A549 (cell line): ENCODE results near the gene S1PR1. TPM values are rescaled to one million over a fixed set of nuclear protein-coding genes. Genes with fewer than 3 reads are reported as not detected.

Source experiments
- ATAC-seq, 2 experiments: fragments of 200-7000 bp in 1 of 2; fragments of >200 bp in 1 of 2; cut with Nextera tagmentation in 1 of 2; cut with Tn5 transposase in 1 of 2; 3 replicates each; pipeline versions ENCODE4 v1.8.0 to v1.9.1; 2018 to 2020; ENCODE audit warnings: mild to moderate bottlenecking in 1 of 2, moderate library complexity in 1 of 2
- CTCF ChIA-PET: fragments of 300-600 bp; sonication (Branson Sonifier 250); formaldehyde crosslinking; extraction: SDS; loops from one replicate; lab custom pipeline; 2021; ENCODE audit warnings: antibody characterized with exemption, inconsistent platforms; lab: Yijun Ruan, JAX
- POLR2A ChIA-PET: fragments of 350-600 bp; formaldehyde crosslinking; extraction: SDS; loops from one replicate; lab custom pipeline; 2021; ENCODE audit warnings: antibody characterized with exemption, inconsistent platforms; lab: Yijun Ruan, JAX
- DNase-seq, 2 experiments: peaks; one replicate each; pipeline versions ENCODE4 v3.0.0 to v3.0.0-alpha.2; 2011 to 2016; ENCODE audit warnings: low read depth in 1 of 2, low spot score in 1 of 2
- FAIRE-seq: peaks from 2 replicates; lab custom pipeline; 2011; peaks lifted over from hg19 to GRCh38; lab: Jason Lieb, UNC
- H3K27ac ChIP-seq, 2 experiments: fragments of >200 bp; sonication (Bioruptor Twin); formaldehyde crosslinking; 3 replicates each; pipeline ENCODE4 v1.5.1; 2016 to 2017
- H3K4me1 ChIP-seq: fragments of >200 bp; sonication (Bioruptor Twin); formaldehyde crosslinking; 3 replicates; pipeline ENCODE4 v1.6.1; 2016
- H3K4me2 ChIP-seq: fragments of >200 bp; sonication (Bioruptor Twin); formaldehyde crosslinking; 3 replicates; pipeline ENCODE4 v1.6.1; 2016
- H3K4me3 ChIP-seq: fragments of >200 bp; sonication (Bioruptor Twin); formaldehyde crosslinking; 3 replicates; pipeline ENCODE4 v1.5.1; 2016
- H3K9me3 ChIP-seq: fragments of >200 bp; sonication (Bioruptor Twin); formaldehyde crosslinking; 3 replicates; pipeline ENCODE4 v1.6.1; 2016
- CBX2 ChIP-seq: fragments of 200-600 bp; sonication (generic); IDR thresholded peaks from 2 replicates; pipeline ENCODE4 v1.6.1; 2016; ENCODE audit warnings: low read depth, mild to moderate bottlenecking, borderline replicate concordance
- CHD2 ChIP-seq: fragments of 150-350 bp; IDR thresholded peaks from 2 replicates; pipeline ENCODE4 v1.6.1; 2014; ENCODE audit warnings: low read length; ENCODE audit not compliant: partially characterized antibody
- FOXS1 ChIP-seq: fragments of 250-450 bp; sonication (Bioruptor Pico); IDR thresholded peaks from 2 replicates; pipeline ENCODE4 v1.5.0; 2020; ENCODE audit warnings: mild to moderate bottlenecking, moderate library complexity
- GATA3 ChIP-seq: IDR thresholded peaks from 2 replicates; pipeline ENCODE4 v1.6.1; 2012; ENCODE audit warnings: borderline replicate concordance
- HEYL ChIP-seq: fragments of 250-450 bp; sonication (Bioruptor Pico); IDR thresholded peaks from 2 replicates; pipeline ENCODE4 v1.8.0; 2021; ENCODE audit warnings: mild to moderate bottlenecking, moderate library complexity
- MAZ ChIP-seq: fragments of 150-350 bp; IDR thresholded peaks from 2 replicates; pipeline ENCODE4 v1.6.1; 2014; ENCODE audit warnings: antibody characterized with exemption, low read depth, low read length, borderline replicate concordance
- MYC ChIP-seq: IDR thresholded peaks from 2 replicates; pipeline ENCODE4 v1.6.1; 2012; ENCODE audit warnings: mild to moderate bottlenecking, inconsistent platforms, low read length, improper control_type of control experiment, borderline replicate concordance
- NR3C1 ChIP-seq: fragments of >200 bp; sonication (Bioruptor Twin); formaldehyde crosslinking; IDR thresholded peaks from 3 replicates; pipeline ENCODE4 v1.6.1; 2017
- RNF2 ChIP-seq: fragments of 200-600 bp; sonication (generic); IDR thresholded peaks from 2 replicates; pipeline ENCODE4 v1.6.1; 2016; ENCODE audit warnings: low read depth, mild to moderate bottlenecking, antibody characterized with exemption, moderate library complexity, borderline replicate concordance
- SMC3 ChIP-seq: fragments of >200 bp; sonication (Bioruptor Twin); formaldehyde crosslinking; IDR thresholded peaks from 3 replicates; pipeline ENCODE4 v1.6.1; 2018; ENCODE audit warnings: inconsistent platforms
- TFCP2L1 ChIP-seq: fragments of 250-450 bp; sonication (Bioruptor Pico); IDR thresholded peaks from 2 replicates; pipeline ENCODE4 v1.5.0; 2021; ENCODE audit warnings: mild to moderate bottlenecking
- ZC3H11A ChIP-seq: fragments of 450-650 bp; IDR thresholded peaks from 2 replicates; pipeline ENCODE4 v1.6.1; 2014; ENCODE audit warnings: antibody characterized with exemption, mild to moderate bottlenecking
- WGBS: methylation state at CpG from one replicate; pipeline ENCODE4 v1.1.6; 2017; ENCODE audit errors: missing lambda C conversion rate; 5-methylcytosine and 5-hydroxymethylcytosine counted together
- polyA plus RNA-seq, 4 experiments: library from polyadenylated mRNA; depleted of rRNA in 3 of 4; stranded (reverse); fragments of >200 nt; fragmentation: RNase III in 1 of 4; extraction: RNeasy Plus Mini Kit Qiagen cat#74134 plus additional on column Dnase treatment in 1 of 4; gene quantifications; 2 replicates in 3 of 4; 3 replicates in 1 of 4; pipeline ENCODE4 v1.2.3, GENCODE V29; 2011 to 2017
- TF ChIP-seq, protein P1 (sequence below): fragments of 200-600 bp; sonication (generic); IDR thresholded peaks from 2 replicates; pipeline ENCODE4 v1.6.1; 2016; ENCODE audit warnings: antibody characterized with exemption, mild to moderate bottlenecking, moderate library complexity
- TF ChIP-seq, protein P2 (sequence below): fragments of 250-450 bp; sonication (Bioruptor Pico); IDR thresholded peaks from 2 replicates; pipeline ENCODE4 v1.5.0; 2021; ENCODE audit warnings: mild to moderate bottlenecking, moderate library complexity, borderline replicate concordance
- TF ChIP-seq, protein P3 (sequence below): IDR thresholded peaks from 2 replicates; pipeline ENCODE4 v1.6.1; 2012
- TF ChIP-seq, protein P4 (sequence below): fragments of >200 bp; sonication (Bioruptor Twin); formaldehyde crosslinking; IDR thresholded peaks from 3 replicates; pipeline ENCODE4 v1.6.1; 2016
- TF ChIP-seq, protein P5 (sequence below): fragments of >200 bp; sonication (Bioruptor Twin); formaldehyde crosslinking; IDR thresholded peaks from 3 replicates; pipeline ENCODE4 v1.5.1; 2016

Gene S1PR1
- polyA plus RNA-seq, 2 of the 4 experiments (the other 2 are of a cell fraction): 0.06 TPM; not detected in 1

DNA sequence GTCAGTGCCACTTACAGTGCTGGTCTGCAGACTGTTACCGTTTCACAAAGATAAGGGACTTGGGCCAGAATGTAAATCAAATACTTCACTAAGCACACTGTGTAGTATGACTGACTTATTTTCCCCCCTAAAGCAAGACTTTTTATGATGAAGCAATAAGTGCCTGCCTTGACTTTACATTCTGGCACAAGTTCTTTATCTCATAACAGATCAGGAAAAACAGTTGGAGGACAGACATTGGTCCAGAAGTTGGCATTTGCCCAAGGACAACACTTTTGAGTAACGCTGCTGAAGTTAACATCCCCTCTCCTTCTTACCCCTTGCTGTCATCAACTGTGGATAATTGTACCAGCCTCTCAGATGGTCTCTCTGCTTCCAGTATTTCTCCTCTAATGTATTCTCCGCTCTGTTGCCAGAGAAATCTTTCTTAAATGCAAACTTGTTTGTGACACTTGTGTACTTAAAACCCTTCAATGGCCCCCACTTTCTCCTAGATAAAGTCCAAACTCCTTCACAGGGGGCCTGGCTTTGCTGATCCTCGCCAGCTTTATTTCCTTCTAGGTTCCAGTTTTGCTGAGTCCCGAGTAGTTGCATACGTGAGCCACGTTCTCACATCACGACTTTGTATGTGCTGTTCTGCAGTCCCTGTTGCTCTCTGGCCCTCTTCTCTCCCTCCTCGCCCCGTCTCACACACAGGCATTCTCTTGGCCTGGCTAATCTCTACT, 45.7 kb downstream of the S1PR1 start:
- no peak overlapping the region for H3K27ac ChIP-seq
- no peak for TF ChIP-seq SMC3
- TF ChIP-seq CHD2: no peak
- no peak for TF ChIP-seq MYC
- TF ChIP-seq, protein P1, sequence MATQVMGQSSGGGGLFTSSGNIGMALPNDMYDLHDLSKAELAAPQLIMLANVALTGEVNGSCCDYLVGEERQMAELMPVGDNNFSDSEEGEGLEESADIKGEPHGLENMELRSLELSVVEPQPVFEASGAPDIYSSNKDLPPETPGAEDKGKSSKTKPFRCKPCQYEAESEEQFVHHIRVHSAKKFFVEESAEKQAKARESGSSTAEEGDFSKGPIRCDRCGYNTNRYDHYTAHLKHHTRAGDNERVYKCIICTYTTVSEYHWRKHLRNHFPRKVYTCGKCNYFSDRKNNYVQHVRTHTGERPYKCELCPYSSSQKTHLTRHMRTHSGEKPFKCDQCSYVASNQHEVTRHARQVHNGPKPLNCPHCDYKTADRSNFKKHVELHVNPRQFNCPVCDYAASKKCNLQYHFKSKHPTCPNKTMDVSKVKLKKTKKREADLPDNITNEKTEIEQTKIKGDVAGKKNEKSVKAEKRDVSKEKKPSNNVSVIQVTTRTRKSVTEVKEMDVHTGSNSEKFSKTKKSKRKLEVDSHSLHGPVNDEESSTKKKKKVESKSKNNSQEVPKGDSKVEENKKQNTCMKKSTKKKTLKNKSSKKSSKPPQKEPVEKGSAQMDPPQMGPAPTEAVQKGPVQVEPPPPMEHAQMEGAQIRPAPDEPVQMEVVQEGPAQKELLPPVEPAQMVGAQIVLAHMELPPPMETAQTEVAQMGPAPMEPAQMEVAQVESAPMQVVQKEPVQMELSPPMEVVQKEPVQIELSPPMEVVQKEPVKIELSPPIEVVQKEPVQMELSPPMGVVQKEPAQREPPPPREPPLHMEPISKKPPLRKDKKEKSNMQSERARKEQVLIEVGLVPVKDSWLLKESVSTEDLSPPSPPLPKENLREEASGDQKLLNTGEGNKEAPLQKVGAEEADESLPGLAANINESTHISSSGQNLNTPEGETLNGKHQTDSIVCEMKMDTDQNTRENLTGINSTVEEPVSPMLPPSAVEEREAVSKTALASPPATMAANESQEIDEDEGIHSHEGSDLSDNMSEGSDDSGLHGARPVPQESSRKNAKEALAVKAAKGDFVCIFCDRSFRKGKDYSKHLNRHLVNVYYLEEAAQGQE: no peak
- TF ChIP-seq RNF2: no peak
- TF ChIP-seq GATA3: no peak
- TF ChIP-seq NR3C1: no peak
- no peaks in the 10 kb centered on the region for H3K4me1 ChIP-seq
- no peak for ATAC-seq
- DNase-seq: no peak
- no peak for FAIRE-seq
- CTCF ChIA-PET: no interaction called here
- H3K4me2 ChIP-seq: no peak overlapping the region
- WGBS: 57% methylated on average over 10 of the region's 10 CpGs
- H3K4me3 ChIP-seq: no peak overlapping the region
- H3K9me3 ChIP-seq: no peaks in the 10 kb centered on the region
- POLR2A ChIA-PET: no interaction called here

DNA sequence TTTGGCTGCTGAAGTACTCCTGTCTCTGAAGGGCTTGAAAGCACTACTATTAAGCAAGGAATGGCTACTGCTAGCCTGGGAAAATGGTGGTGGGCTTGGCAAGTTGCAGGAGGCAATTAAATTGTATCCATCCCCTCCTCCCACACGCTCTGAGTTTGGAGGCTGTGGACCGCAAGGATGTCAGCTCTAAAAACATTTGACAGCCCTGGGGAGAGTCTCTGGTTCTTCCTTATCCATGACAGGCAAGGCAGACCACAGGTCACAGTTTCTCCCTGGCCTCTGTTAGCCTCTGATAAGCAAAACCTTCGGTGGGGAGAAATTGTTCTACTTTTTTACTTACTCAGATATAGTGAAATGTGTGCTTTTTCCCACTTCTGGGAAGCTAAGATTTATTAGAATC, 46.6 kb downstream of the S1PR1 start:
- WGBS: 55% methylated on average over 3 of the region's 3 CpGs
- no peak for ATAC-seq
- POLR2A ChIA-PET: no interaction called here
- Histone ChIP-seq H3K4me1 (no peaks in the 10 kb centered on the region), H3K9me3 (no peaks in the 10 kb centered on the region), H3K27ac (no peak overlapping the region)
- TF ChIP-seq FOXS1 (CRISPR knock-in tag): no peak
- TF ChIP-seq, protein P2, sequence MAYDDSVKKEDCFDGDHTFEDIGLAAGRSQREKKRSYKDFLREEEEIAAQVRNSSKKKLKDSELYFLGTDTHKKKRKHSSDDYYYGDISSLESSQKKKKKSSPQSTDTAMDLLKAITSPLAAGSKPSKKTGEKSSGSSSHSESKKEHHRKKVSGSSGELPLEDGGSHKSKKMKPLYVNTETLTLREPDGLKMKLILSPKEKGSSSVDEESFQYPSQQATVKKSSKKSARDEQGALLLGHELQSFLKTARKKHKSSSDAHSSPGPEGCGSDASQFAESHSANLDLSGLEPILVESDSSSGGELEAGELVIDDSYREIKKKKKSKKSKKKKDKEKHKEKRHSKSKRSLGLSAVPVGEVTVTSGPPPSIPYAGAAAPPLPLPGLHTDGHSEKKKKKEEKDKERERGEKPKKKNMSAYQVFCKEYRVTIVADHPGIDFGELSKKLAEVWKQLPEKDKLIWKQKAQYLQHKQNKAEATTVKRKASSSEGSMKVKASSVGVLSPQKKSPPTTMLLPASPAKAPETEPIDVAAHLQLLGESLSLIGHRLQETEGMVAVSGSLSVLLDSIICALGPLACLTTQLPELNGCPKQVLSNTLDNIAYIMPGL: no peak
- no peak for TF ChIP-seq MAZ
- TF ChIP-seq HEYL: no peak
- no peak for TF ChIP-seq CBX2
- TF ChIP-seq, protein P3, sequence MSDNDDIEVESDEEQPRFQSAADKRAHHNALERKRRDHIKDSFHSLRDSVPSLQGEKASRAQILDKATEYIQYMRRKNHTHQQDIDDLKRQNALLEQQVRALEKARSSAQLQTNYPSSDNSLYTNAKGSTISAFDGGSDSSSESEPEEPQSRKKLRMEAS: no peak
- TF ChIP-seq, protein P4, sequence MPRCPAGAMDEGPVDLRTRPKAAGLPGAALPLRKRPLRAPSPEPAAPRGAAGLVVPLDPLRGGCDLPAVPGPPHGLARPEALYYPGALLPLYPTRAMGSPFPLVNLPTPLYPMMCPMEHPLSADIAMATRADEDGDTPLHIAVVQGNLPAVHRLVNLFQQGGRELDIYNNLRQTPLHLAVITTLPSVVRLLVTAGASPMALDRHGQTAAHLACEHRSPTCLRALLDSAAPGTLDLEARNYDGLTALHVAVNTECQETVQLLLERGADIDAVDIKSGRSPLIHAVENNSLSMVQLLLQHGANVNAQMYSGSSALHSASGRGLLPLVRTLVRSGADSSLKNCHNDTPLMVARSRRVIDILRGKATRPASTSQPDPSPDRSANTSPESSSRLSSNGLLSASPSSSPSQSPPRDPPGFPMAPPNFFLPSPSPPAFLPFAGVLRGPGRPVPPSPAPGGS: no peak
- TF ChIP-seq TFCP2L1 (CRISPR knock-in tag): no peak
- no peak for TF ChIP-seq ZC3H11A
- TF ChIP-seq, protein P5, sequence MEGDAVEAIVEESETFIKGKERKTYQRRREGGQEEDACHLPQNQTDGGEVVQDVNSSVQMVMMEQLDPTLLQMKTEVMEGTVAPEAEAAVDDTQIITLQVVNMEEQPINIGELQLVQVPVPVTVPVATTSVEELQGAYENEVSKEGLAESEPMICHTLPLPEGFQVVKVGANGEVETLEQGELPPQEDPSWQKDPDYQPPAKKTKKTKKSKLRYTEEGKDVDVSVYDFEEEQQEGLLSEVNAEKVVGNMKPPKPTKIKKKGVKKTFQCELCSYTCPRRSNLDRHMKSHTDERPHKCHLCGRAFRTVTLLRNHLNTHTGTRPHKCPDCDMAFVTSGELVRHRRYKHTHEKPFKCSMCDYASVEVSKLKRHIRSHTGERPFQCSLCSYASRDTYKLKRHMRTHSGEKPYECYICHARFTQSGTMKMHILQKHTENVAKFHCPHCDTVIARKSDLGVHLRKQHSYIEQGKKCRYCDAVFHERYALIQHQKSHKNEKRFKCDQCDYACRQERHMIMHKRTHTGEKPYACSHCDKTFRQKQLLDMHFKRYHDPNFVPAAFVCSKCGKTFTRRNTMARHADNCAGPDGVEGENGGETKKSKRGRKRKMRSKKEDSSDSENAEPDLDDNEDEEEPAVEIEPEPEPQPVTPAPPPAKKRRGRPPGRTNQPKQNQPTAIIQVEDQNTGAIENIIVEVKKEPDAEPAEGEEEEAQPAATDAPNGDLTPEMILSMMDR: no peak
- TF ChIP-seq, all 56 proteins: peak for 0
- FAIRE-seq (no peak), DNase-seq (no peak)
- CTCF ChIA-PET: no interaction called here
- Histone ChIP-seq H3K4me2 (no peak overlapping the region), H3K4me3 (no peak overlapping the region)
